DMS 273 (cell line): ENCODE measurements around the gene GEN1.
"Not testable (repeated sequence)": the region's sequence is repeated elsewhere in the genome, so short reads cannot be mapped to it uniquely, and the experiment has no call there.

Experiments used
- DNase-seq: peaks from one replicate; lab custom pipeline; 2025; ENCODE audit not compliant: unreplicated experiment; lab: John Stamatoyannopoulos, UW

The GEN1 gene

GRCh38 chr2:17821535-17822444 lies 67.9 kb downstream of the GEN1 start:
- peak; percentile 42 for DNase-seq

GRCh38 chr2:17822445-17823117 lies 68.6 kb downstream of the GEN1 start:
- DNase-seq: peak; percentile 28

- DNase-seq: not testable (repeated sequence)
Measured at GRCh38 chr2:17823646-17824045, 69.7 kb downstream of the GEN1 start.

GRCh38 chr2:17827316-17827715 lies 73.4 kb downstream of the GEN1 start:
- DNase-seq: no peak

- no peak for DNase-seq
Measured at GRCh38 chr2:17827785-17828184, 73.8 kb downstream of the GEN1 start.

- DNase-seq: peak; percentile 96
Measured at GRCh38 chr2:17830053-17831034, 76.4 kb downstream of the GEN1 start.

- no peak for DNase-seq
Measured at GRCh38 chr2:17835516-17835915, 81.6 kb downstream of the GEN1 start.
